DOHH2 (cell line): Measurements from ENCODE around the gene MRPL48.

Source experiments
- EZH2phosphoT487 ChIP-seq: fragments of 200-600 bp; sonication (generic); IDR thresholded peaks from 2 replicates; pipeline ENCODE4 v1.6.1; 2017; ENCODE audit warnings: borderline replicate concordance, mild to moderate bottlenecking, antibody characterized with exemption, low read length, moderate library complexity, mixed read lengths
- TF ChIP-seq, protein P1 (sequence below): fragments of 200-600 bp; sonication (generic); IDR thresholded peaks from one replicate; pipeline ENCODE4 v1.5.1; 2014; ENCODE audit warnings: antibody characterized with exemption, mild to moderate bottlenecking, low read depth, low read length; ENCODE audit not compliant: poor library complexity, severe bottlenecking

GRCh38 chr11:73862986-73863385 is 75.3 kb downstream of the MRPL48 start:
- TF ChIP-seq, protein P1, sequence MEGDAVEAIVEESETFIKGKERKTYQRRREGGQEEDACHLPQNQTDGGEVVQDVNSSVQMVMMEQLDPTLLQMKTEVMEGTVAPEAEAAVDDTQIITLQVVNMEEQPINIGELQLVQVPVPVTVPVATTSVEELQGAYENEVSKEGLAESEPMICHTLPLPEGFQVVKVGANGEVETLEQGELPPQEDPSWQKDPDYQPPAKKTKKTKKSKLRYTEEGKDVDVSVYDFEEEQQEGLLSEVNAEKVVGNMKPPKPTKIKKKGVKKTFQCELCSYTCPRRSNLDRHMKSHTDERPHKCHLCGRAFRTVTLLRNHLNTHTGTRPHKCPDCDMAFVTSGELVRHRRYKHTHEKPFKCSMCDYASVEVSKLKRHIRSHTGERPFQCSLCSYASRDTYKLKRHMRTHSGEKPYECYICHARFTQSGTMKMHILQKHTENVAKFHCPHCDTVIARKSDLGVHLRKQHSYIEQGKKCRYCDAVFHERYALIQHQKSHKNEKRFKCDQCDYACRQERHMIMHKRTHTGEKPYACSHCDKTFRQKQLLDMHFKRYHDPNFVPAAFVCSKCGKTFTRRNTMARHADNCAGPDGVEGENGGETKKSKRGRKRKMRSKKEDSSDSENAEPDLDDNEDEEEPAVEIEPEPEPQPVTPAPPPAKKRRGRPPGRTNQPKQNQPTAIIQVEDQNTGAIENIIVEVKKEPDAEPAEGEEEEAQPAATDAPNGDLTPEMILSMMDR, result no peak
- TF ChIP-seq EZH2phosphoT487, result no peak
